ENCODE data around the gene FYTTD1.

Gene FYTTD1

GRCh38 chr3:197737319-197737649 lies 12.4 kb upstream of the FYTTD1 start:
- DNase-seq = no peak

DNA sequence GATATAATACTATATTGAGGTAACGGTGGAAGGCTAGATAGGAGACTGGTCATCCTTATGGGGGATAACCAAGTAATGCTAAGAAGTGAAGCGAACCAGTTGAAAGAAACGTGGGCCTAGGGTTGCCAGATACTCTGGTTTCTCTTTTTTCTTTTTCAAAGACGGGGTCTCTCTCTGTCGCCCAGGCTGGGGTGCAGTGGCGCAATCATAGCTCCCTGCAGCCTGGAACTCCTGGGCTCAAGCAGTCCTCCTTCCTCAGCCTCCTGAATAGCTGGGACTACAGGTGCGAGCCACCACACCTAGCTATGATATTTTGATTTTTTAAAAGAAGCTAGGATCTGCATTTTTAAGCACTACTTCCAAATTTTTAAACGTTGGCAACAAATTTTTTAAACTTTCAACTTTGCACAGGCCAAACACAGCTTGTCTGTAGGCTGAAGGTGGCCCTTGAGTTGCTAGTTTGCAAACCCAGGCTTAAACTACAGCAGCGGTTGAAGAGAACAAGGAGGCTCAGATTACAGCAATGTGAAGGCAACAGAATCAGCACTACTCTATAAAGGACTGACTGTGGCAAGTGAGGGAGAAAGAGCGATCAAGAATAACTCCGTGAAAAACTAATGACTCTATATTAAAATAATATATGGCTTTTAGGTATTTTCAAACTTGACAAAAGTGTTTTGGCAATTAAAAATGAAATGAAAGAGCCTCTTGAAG lies 11.8 kb upstream of the FYTTD1 start:
- DNase-seq = no peak

DNA sequence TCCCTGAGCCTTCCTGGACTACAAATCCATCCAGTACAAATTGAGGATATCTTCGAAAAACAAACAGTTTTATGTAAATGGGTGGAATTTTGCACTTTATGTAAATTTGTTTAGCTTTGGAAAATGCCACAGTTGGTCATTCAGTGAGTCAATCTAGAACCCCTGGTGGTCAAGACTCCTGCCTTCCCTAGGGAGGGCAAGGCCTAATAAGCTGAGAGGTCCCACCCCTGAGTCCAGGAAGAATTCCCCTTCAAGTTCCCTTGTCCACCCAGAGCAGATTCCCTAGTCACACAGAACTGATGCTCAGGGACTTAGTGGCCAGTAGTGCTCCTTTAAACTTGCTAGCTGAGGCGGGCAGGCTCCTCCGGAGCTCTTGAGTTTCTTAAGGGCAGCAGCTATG lies 6.9 kb upstream of the FYTTD1 start:
- no peak for DNase-seq

- DNase-seq = no peak
These were observed 3.5 kb upstream of the FYTTD1 start for GRCh38 chr3:197746209-197746608.

- DNase-seq = peak in 1 of 51 donors; percentile 6
These were observed 2.9 kb upstream of the FYTTD1 start for GRCh38 chr3:197746801-197747237.

DNA sequence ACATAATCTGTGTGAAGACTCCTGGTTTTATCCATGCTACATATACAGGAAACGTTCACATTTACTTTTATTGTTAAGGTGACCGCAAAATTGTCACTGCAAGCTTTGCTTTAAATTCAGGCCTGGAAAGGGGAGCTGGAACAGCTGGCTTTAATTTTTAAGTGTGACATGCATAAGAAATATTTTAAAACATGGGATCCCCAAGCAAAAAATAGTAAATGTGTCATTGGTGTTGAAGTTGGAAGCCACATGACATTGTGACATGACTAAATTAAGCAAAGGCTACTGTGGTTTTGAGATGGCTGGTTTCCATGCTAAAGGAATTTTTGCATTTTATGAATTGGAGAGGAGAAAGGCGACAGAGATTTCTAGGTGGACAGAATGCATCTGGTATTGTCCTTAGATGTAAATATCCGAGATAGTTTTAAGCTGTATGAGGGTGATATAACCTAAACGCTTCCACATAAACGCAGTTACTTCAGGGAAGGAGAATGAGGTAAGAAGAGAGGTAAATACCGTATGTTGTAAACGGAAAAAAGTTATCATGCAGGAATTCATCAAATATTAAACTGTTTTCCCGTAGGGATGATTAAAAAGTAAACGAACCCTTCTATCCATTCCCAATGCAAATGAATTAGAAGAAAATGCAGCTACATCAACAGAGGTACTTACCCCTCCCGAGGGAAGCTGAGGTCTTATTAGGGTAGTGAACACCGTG lies 927 bp upstream of the FYTTD1 start:
- peak in 1 of 51 donors; percentile 52 for DNase-seq

DNA sequence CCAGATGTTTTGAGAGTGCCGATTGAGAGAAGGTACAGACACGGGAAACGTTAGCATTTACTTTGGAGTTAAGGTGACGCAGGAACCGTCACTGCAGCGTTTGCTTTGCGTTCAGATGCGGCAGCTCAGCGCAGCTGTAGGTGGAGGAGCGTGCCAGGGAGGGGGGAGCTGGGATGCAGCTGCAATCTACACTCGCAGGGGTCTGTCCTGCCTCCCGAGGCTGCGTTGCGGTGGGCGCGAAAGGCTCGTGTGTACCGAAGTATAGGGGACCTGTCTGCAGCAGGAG lies 425 bp upstream of the FYTTD1 start:
- peak in 14 of 51 donors; percentile 56 to 90 (median 74) for DNase-seq

- peak in 39 of 51 donors; percentile 11 to 70 (median 45) for DNase-seq
These were observed 731 bp downstream of the FYTTD1 start for GRCh38 chr3:197750396-197750831.

GRCh38 chr3:197750858-197751737 lies 1.4 kb downstream of the FYTTD1 start:
- peak in 30 of 51 donors; percentile 5 to 68 (median 26) for DNase-seq

- no peak for DNase-seq
These were observed 2.4 kb downstream of the FYTTD1 start for GRCh38 chr3:197752107-197752506.

GRCh38 chr3:197753263-197753662 lies 3.6 kb downstream of the FYTTD1 start:
- no peak for DNase-seq

DNA sequence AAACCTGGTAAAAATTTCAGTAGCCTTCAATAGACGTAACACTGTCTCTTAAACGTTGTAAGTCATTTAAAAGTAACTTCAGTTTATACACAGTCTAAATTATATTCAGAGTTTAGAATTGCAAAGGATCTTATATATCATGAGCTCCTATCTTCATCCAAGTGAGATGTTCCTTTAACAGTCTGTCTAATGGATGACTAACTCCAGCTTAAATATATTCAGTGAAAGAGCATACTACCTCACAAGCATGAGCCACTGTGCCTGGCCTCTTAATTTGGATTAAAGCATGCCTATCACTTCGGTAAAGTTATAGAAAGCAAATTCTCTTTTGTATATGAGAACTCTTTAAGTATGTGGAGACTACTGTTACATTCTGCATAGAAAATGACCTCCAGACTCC lies 7.0 kb downstream of the FYTTD1 start:
- no peak for DNase-seq

DNA sequence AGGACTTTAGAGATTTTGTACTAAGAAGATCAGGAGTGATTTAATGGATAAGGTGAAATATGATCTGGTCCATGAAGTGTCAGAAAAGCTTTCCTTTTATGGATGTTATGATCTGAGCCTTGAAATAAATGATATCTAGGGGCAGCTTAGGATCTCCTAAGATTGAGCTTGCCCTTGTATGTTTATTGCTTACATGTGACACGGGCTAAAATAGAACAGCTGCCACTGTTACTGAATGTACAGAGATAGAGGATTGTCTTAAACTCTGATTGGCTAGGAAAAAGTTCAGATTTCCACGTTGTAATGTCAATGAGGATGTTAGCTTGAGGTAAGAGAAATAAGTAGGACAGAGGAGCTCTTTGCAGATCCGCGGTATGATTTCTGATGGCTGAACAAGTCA lies 8.8 kb downstream of the FYTTD1 start:
- no peak for DNase-seq

GRCh38 chr3:197761784-197762183 lies 12.1 kb downstream of the FYTTD1 start:
- DNase-seq = no peak

DNA sequence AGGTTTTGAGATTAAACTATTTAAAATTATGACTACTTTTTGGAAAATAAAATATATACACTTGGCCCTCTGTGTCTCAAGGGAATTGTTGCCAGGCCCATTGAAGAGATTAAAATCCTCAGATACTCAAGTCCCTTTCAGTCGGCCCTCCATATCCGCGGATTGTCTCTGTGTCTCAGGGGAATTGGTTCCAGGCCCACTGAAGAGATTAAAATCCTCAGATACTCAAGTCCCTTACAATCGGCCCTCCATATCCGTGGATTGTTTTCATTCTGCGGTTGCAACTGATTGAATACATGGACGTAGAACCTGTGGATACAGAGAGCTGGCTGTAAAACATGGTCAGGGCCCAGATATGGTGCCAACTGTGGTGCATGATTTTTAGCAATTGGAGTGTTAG lies 25.6 kb downstream of the FYTTD1 start:
- no peak for DNase-seq

GRCh38 chr3:197782230-197782629 lies 32.5 kb downstream of the FYTTD1 start:
- DNase-seq = no peak

DNA sequence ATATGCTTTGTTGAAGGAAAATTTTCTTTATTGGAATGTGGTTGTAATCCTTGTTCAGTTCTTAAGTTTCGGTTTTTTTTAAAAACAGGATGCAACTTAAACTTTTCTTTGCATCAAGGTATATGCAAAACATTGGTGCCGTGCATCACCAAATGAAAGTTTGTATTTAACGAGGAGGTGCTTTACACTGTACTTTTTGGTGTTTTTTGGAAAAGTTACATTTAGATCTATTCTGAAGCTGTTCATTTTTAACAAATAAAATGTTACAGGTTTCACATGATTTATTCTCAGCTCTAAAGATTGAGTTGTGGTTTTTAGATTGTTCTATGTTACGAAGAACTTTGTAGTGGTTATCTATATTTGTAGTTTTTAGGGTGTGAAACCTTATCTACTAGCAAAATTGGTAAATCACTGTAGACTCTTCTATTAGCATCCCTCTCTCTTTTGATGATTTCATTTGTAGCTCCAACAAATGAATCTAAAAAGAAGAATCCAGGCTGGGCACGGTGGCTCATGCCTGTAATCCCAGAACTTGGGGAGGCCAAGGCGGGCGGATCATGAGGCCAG lies 34.4 kb downstream of the FYTTD1 start:
- DNase-seq = no peak

DNA sequence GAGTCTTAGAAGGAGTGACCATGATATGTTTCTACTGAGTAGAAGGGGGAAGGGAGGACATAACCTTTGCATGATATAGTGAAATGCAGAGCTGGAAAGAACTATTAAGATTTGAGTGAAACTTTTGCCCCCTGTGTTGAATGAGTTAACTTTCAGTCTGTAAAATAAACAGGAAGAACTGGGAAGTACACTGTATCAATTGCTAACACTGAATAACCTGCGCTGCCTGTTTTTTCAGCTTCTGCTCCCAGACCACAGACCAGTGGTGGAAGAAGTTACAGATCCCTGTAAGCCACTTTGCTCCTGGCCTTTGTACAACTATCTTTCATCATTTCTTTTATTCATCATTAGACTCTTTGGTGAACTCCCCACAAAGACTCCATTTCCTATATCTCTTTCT lies 37.7 kb downstream of the FYTTD1 start:
- no peak for DNase-seq

- no peak for DNase-seq
These were observed 39.6 kb downstream of the FYTTD1 start for GRCh38 chr3:197789309-197789708.

DNA sequence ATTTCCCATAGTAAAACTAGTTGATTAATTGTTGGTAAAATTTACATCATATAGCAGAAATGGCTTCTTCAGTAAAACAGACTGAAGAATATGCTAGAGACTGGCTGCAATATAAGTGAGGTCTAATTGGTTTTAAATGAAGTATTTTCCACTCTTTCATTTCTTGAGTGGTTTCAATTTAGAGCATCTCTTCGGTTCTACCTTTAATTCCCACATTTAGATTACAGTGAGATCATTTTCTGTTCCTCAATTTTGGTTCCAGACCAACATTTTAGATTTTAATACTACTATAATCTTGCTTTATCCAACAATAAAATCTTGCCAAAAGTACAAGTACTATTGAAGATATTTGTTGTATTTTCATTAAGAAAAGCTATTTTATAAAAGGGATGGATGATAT lies 40.4 kb downstream of the FYTTD1 start:
- DNase-seq = no peak

DNA sequence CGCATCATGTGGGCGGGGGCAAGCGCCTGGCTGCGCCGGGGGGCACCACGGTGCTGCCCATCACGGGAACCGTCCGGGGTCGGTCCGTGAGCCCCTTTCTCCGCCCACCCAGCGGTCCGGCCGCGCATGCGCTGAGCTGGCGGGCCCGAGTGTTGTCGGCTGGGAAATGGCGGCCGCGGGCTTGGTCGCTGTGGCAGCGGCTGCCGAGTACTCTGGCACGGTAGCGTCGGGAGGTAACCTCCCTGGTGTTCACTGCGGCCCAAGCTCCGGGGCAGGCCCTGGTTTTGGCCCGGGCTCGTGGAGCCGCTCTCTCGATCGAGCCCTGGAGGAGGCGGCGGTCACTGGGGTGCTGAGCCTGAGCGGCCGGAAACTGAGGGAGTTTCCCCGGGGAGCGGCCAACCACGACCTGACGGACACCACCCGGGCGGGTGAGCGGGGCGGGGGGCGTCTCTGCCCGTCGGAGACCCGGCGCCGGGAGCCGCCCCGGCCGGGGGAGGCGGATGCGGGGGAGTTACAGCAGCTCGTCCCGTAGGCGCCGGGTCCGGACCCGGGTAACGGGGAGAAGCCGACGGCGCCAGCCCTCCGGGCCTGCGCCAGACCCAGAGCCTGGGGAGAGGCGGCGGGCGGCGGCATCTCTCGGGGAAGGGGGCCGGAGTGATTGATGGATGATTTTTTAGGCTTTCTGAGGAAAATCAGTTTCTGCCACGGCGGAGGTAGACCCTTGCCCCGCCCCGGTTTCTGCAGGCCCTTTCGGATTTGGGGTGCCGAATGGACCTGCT lies 41.6 kb downstream of the FYTTD1 start, which contains the start of gene LRCH3:
Gene LRCH3, plus strand, starts transcription at position 142 of the 779 bp plus-strand sequence. Its CDS starts 25 bp downstream, at position 167.
- peak; percentile 29 to 93 (median 79) for DNase-seq
